Neural cell (in vitro differentiated cells): Measurements from ENCODE around the gene SEC14L1. TPM values are rescaled to one million over a fixed set of nuclear protein-coding genes. Genes with fewer than 3 reads are reported as not detected.

Experiments
- H2AFZ ChIP-seq: fragments of 200-600, 300-800 bp; sonication (generic), shearing (Covaris generic); 2 replicates; pipeline ENCODE4 v1.6.0; 2014; ENCODE audit warnings: low read depth, mild to moderate bottlenecking, antibody characterized with exemption, low read length, moderate library complexity
- H3F3A ChIP-seq: fragments of 200-600 bp; shearing (Covaris generic); 2 replicates; pipeline ENCODE4 v1.6.1; 2016; ENCODE audit warnings: mild to moderate bottlenecking, moderate library complexity, mixed read lengths, antibody characterized with exemption, low read length; ENCODE audit not compliant: insufficient read depth, poor library complexity, severe bottlenecking
- H3K27ac ChIP-seq: fragments of 200-600, 300-800 bp; sonication (generic), shearing (Covaris generic); 2 replicates; pipeline ENCODE4 v1.5.1; 2014; ENCODE audit warnings: mild to moderate bottlenecking, low read length, moderate library complexity
- H3K27me3 ChIP-seq: fragments of 300-800, 200-600 bp; sonication (generic), shearing (Covaris generic); 2 replicates; pipeline ENCODE4 v1.6.0; 2014; ENCODE audit warnings: mild to moderate bottlenecking, low read depth, low read length, moderate library complexity; ENCODE audit not compliant: insufficient read depth
- H3K36me3 ChIP-seq: fragments of 300-800, 200-600 bp; sonication (generic), shearing (Covaris generic); 2 replicates; pipeline ENCODE4 v1.5.1; 2014; ENCODE audit warnings: mild to moderate bottlenecking, antibody characterized with exemption, low read length, moderate library complexity; ENCODE audit not compliant: insufficient read depth
- H3K4me2 ChIP-seq: fragments of 300-800, 200-600 bp; sonication (generic), shearing (Covaris generic); 2 replicates; pipeline ENCODE4 v1.6.0; 2014; ENCODE audit warnings: mild to moderate bottlenecking, low read length
- H3K4me3 ChIP-seq: fragments of 300-800, 200-600 bp; sonication (generic), shearing (Covaris generic); 2 replicates; pipeline ENCODE4 v1.5.1; 2014; ENCODE audit warnings: mild to moderate bottlenecking, low read length, moderate library complexity
- H3K79me2 ChIP-seq: fragments of 200-600 bp; shearing (Covaris generic); replicated peaks from 2 replicates; pipeline ENCODE4 v1.6.0; 2014; ENCODE audit warnings: mild to moderate bottlenecking, low read length, moderate library complexity; ENCODE audit not compliant: insufficient read depth
- H3K9ac ChIP-seq: fragments of 300-800, 200-600 bp; sonication (generic), shearing (Covaris generic); 2 replicates; pipeline ENCODE4 v1.6.1; 2016; ENCODE audit warnings: mild to moderate bottlenecking, low read length, mixed read lengths
- H3K9me2 ChIP-seq: fragments of 200-600 bp; shearing (Covaris generic); 2 replicates; pipeline ENCODE4 v1.6.1; 2016; ENCODE audit warnings: mild to moderate bottlenecking, low read length, mixed read lengths; ENCODE audit not compliant: insufficient read depth
- H3K9me3 ChIP-seq: fragments of 200-600, 300-800 bp; sonication (generic), shearing (Covaris generic); 2 replicates; pipeline ENCODE4 v1.6.1; 2016; ENCODE audit warnings: mild to moderate bottlenecking, mixed run types, low read length, moderate library complexity, mixed read lengths
- H4K20me1 ChIP-seq: fragments of 200-600 bp; shearing (Covaris generic); 2 replicates; pipeline ENCODE4 v1.6.1; 2016; ENCODE audit warnings: mild to moderate bottlenecking, mixed run types; ENCODE audit not compliant: insufficient read depth
- EP300 ChIP-seq: fragments of 450-650 bp; conservative IDR thresholded peaks from 2 replicates; pipeline ENCODE4 v1.6.1; 2014; ENCODE audit warnings: antibody characterized with exemption, mild to moderate bottlenecking, moderate library complexity; ENCODE audit not compliant: poor library complexity, severe bottlenecking
- EZH2 ChIP-seq: fragments of 200-600, 300-800 bp; shearing (Covaris generic), sonication (generic); IDR thresholded peaks from 2 replicates; pipeline ENCODE4 v1.6.1; 2014; ENCODE audit warnings: antibody characterized with exemption, low read length, borderline replicate concordance, mild to moderate bottlenecking; ENCODE audit not compliant: insufficient read depth, poor library complexity, severe bottlenecking
- MXI1 ChIP-seq: fragments of 450-650 bp; conservative IDR thresholded peaks from 2 replicates; pipeline ENCODE4 v1.6.1; 2014; ENCODE audit warnings: antibody characterized with exemption, mild to moderate bottlenecking; ENCODE audit not compliant: poor library complexity, severe bottlenecking
- POLR2AphosphoS5 ChIP-seq: IDR thresholded peaks from 2 replicates; pipeline ENCODE4 v1.6.1; 2012
- RAD21 ChIP-seq: fragments of 450-650 bp; conservative IDR thresholded peaks from 2 replicates; pipeline ENCODE4 v1.6.1; 2014; ENCODE audit warnings: antibody characterized with exemption, mild to moderate bottlenecking, moderate library complexity
- SMC3 ChIP-seq: fragments of 450-650 bp; conservative IDR thresholded peaks from 2 replicates; pipeline ENCODE4 v1.6.1; 2014; ENCODE audit warnings: antibody characterized with exemption, mild to moderate bottlenecking, moderate library complexity; ENCODE audit not compliant: poor library complexity
- TAF1 ChIP-seq: IDR thresholded peaks from 2 replicates; pipeline ENCODE4 v1.6.1; 2012; ENCODE audit warnings: low read depth
- polyA plus RNA-seq: library from polyadenylated mRNA; depleted of rRNA; stranded (reverse); fragments of >200 nt; gene quantifications from 2 replicates; pipeline ENCODE4 v1.2.3, GENCODE V29; 2014
- TF ChIP-seq, protein P1 (sequence below): IDR thresholded peaks from 2 replicates; pipeline ENCODE4 v1.6.1; 2012; ENCODE audit warnings: borderline replicate concordance
- TF ChIP-seq, protein P2 (sequence below): fragments of 450-650 bp; IDR thresholded peaks from 2 replicates; pipeline ENCODE4 v1.5.1; 2014; ENCODE audit warnings: antibody characterized with exemption, mild to moderate bottlenecking, moderate library complexity; ENCODE audit not compliant: poor library complexity, severe bottlenecking

The SEC14L1 gene
- polyA plus RNA-seq, 1 donor from 2014 or later, result 40.4 TPM

- Histone ChIP-seq H3K79me2 (peaks cover 34% of the 10 kb centered on the region), H3K9me2 (no peaks in the 10 kb centered on the region), H3F3A (no peaks in the 10 kb centered on the region), H3K27me3 (no peaks in the 10 kb centered on the region), H3K9ac (peak overlapping the region; percentile 69), H2AFZ (peak overlapping the region; percentile 76), H3K4me3 (peak overlapping the region; percentile 99), H3K4me2 (peak overlapping the region; percentile 17), H3K27ac (peak overlapping the region; percentile 80), H4K20me1 (no peaks in the 10 kb centered on the region), H3K36me3 (no peaks in the 10 kb centered on the region), H3K9me3 (no peaks in the 10 kb centered on the region)
- TF ChIP-seq, protein P1, sequence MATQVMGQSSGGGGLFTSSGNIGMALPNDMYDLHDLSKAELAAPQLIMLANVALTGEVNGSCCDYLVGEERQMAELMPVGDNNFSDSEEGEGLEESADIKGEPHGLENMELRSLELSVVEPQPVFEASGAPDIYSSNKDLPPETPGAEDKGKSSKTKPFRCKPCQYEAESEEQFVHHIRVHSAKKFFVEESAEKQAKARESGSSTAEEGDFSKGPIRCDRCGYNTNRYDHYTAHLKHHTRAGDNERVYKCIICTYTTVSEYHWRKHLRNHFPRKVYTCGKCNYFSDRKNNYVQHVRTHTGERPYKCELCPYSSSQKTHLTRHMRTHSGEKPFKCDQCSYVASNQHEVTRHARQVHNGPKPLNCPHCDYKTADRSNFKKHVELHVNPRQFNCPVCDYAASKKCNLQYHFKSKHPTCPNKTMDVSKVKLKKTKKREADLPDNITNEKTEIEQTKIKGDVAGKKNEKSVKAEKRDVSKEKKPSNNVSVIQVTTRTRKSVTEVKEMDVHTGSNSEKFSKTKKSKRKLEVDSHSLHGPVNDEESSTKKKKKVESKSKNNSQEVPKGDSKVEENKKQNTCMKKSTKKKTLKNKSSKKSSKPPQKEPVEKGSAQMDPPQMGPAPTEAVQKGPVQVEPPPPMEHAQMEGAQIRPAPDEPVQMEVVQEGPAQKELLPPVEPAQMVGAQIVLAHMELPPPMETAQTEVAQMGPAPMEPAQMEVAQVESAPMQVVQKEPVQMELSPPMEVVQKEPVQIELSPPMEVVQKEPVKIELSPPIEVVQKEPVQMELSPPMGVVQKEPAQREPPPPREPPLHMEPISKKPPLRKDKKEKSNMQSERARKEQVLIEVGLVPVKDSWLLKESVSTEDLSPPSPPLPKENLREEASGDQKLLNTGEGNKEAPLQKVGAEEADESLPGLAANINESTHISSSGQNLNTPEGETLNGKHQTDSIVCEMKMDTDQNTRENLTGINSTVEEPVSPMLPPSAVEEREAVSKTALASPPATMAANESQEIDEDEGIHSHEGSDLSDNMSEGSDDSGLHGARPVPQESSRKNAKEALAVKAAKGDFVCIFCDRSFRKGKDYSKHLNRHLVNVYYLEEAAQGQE, result peak; percentile 52
- TF ChIP-seq EP300 (peak; percentile 27), TAF1 (peak; percentile 46), POLR2AphosphoS5 (peak; percentile 76), MXI1 (no peak), EZH2 (no peak), RAD21 (peak; percentile 40), SMC3 (peak; percentile 33)
- TF ChIP-seq, protein P2, sequence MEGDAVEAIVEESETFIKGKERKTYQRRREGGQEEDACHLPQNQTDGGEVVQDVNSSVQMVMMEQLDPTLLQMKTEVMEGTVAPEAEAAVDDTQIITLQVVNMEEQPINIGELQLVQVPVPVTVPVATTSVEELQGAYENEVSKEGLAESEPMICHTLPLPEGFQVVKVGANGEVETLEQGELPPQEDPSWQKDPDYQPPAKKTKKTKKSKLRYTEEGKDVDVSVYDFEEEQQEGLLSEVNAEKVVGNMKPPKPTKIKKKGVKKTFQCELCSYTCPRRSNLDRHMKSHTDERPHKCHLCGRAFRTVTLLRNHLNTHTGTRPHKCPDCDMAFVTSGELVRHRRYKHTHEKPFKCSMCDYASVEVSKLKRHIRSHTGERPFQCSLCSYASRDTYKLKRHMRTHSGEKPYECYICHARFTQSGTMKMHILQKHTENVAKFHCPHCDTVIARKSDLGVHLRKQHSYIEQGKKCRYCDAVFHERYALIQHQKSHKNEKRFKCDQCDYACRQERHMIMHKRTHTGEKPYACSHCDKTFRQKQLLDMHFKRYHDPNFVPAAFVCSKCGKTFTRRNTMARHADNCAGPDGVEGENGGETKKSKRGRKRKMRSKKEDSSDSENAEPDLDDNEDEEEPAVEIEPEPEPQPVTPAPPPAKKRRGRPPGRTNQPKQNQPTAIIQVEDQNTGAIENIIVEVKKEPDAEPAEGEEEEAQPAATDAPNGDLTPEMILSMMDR, result no peak
Observed at GRCh38 chr17:77140166-77140877, 447 bp upstream of the SEC14L1 start.

- Histone ChIP-seq H3K79me2 (peaks cover 49% of the 10 kb centered on the region), H3K4me3 (peak overlapping the region; percentile 99), H3K27me3 (no peaks in the 10 kb centered on the region), H3K36me3 (no peaks in the 10 kb centered on the region), H2AFZ (no peak overlapping the region), H3K9me2 (no peaks in the 10 kb centered on the region), H3K27ac (peak overlapping the region; percentile 70), H4K20me1 (no peaks in the 10 kb centered on the region), H3F3A (no peaks in the 10 kb centered on the region), H3K9me3 (no peaks in the 10 kb centered on the region), H3K4me2 (peak overlapping the region; percentile 67), H3K9ac (peak overlapping the region; percentile 88)
- TF ChIP-seq MXI1, result no peak
- TF ChIP-seq SMC3, result no peak
- TF ChIP-seq, protein P1, result no peak
- TF ChIP-seq RAD21, result no peak
- TF ChIP-seq, protein P2, result no peak
- TF ChIP-seq TAF1, result no peak
- TF ChIP-seq EZH2, result no peak
- TF ChIP-seq EP300, result no peak
- no peak for TF ChIP-seq POLR2AphosphoS5
Observed at GRCh38 chr17:77141846-77142449, 1.2 kb downstream of the SEC14L1 start.
